SK-N-SH (cell line): ENCODE results near the gene LSR. TPM values are rescaled to one million over a fixed set of nuclear protein-coding genes. Genes with fewer than 3 reads are reported as not detected.
A peak's percentile ranks its signal among the peaks of the same experiment; 100 is the strongest.
"Not testable (repeated sequence)": the region's sequence is repeated elsewhere in the genome, so short reads cannot be mapped to it uniquely, and the experiment has no call there.

Experiments used
- CTCF ChIA-PET: fragments of 300-600, 350-600 bp; formaldehyde crosslinking; extraction: SDS; loops from one replicate; lab custom pipeline; 2021; lab: Yijun Ruan, JAX
- POLR2A ChIA-PET: fragments of 350-600 bp; sonication (Branson Sonifier 250); formaldehyde crosslinking; extraction: SDS; loops from one replicate; lab custom pipeline; 2020; ENCODE audit warnings: antibody characterized with exemption, inconsistent platforms; lab: Yijun Ruan, JAX
- DNase-seq: peaks from one replicate; pipeline ENCODE4 v3.0.0; 2012
- H2AFZ ChIP-seq: fragments of 200-600 bp; sonication (generic); 2 replicates; pipeline ENCODE4 v1.8.1; 2016; ENCODE audit warnings: antibody characterized with exemption, mild to moderate bottlenecking, low read depth
- H3F3A ChIP-seq: fragments of 200-600 bp; sonication (generic); replicated peaks from 2 replicates; pipeline ENCODE3; 2016; ENCODE audit warnings: antibody characterized with exemption, mild to moderate bottlenecking; ENCODE audit not compliant: insufficient read depth
- H3K27ac ChIP-seq, 2 experiments: fragments of 200-500 bp in 1 of 2; fragments of 200-600 bp in 1 of 2; sonication (Bioruptor generic) in 1 of 2; sonication (generic), shearing (Covaris generic) in 1 of 2; 2 replicates each; pipeline versions ENCODE4 v1.5.1 to v1.6.1; 2014 to 2016; ENCODE audit warnings: low read depth in 2 of 2, inconsistent platforms in 1 of 2, low read length in 1 of 2, mild to moderate bottlenecking in 1 of 2, mixed read lengths in 1 of 2
- H3K27me3 ChIP-seq: fragments of 200-600 bp; sonication (generic), shearing (Covaris generic); 2 replicates; pipeline ENCODE4 v1.6.1; 2016; ENCODE audit warnings: mixed run types; ENCODE audit not compliant: insufficient read depth
- H3K36me3 ChIP-seq, 2 experiments: fragments of 200-500 bp in 1 of 2; fragments of 200-600 bp in 1 of 2; sonication (Bioruptor generic) in 1 of 2; sonication (generic) in 1 of 2; replicated peaks in 1 of 2; 2 replicates each; pipeline versions ENCODE3 to v1.5.1; 2014 to 2016; ENCODE audit warnings: low read length in 1 of 2, mild to moderate bottlenecking in 1 of 2; ENCODE audit not compliant: insufficient read depth in 2 of 2, control insufficient read depth in 1 of 2
- H3K4me1 ChIP-seq, 2 experiments: fragments of 200-500 bp in 1 of 2; fragments of 200-600 bp in 1 of 2; sonication (Bioruptor generic) in 1 of 2; sonication (generic), shearing (Covaris generic) in 1 of 2; 2 replicates each; pipeline versions ENCODE4 v1.5.1 to v1.6.1; 2014 to 2016; ENCODE audit warnings: low read depth in 1 of 2, low read length in 1 of 2, mixed run types in 1 of 2; ENCODE audit not compliant: insufficient read depth in 2 of 2, control insufficient read depth in 1 of 2
- H3K4me2 ChIP-seq: fragments of 200-600 bp; sonication (generic), shearing (Covaris generic); 2 replicates; pipeline ENCODE4 v1.6.1; 2017; ENCODE audit warnings: mixed run types
- H3K4me3 ChIP-seq, 2 experiments: fragments of 200-500 bp in 1 of 2; fragments of 200-600 bp in 1 of 2; sonication (Bioruptor generic) in 1 of 2; sonication (generic), shearing (Covaris generic) in 1 of 2; 2 replicates each; pipeline versions ENCODE4 v1.5.1 to v1.8.1; 2014 to 2016; ENCODE audit warnings: low read depth in 2 of 2, inconsistent platforms in 1 of 2, low read length in 1 of 2, mild to moderate bottlenecking in 1 of 2, mixed read lengths in 1 of 2, moderate library complexity in 1 of 2
- H3K79me2 ChIP-seq: fragments of 200-600 bp; sonication (generic); 2 replicates; pipeline ENCODE4 v1.8.1; 2017; ENCODE audit warnings: mild to moderate bottlenecking; ENCODE audit not compliant: insufficient read depth
- H3K9ac ChIP-seq: fragments of 200-600 bp; sonication (generic); 2 replicates; pipeline ENCODE4 v1.6.1; 2017; ENCODE audit warnings: mixed run types
- H3K9me2 ChIP-seq: fragments of 200-600 bp; sonication (generic); 2 replicates; pipeline ENCODE4 v1.6.1; 2017; ENCODE audit warnings: mixed run types
- H3K9me3 ChIP-seq: fragments of 200-600 bp; sonication (generic); 2 replicates; pipeline ENCODE4 v1.6.1; 2017; ENCODE audit warnings: mixed run types, mild to moderate bottlenecking, moderate library complexity
- H4K20me1 ChIP-seq: fragments of 200-600 bp; sonication (generic); 2 replicates; pipeline ENCODE4 v1.6.1; 2017; ENCODE audit warnings: mild to moderate bottlenecking, mixed run types; ENCODE audit not compliant: insufficient read depth
- CTCF ChIP-seq: fragments of 200-600 bp; sonication (generic); IDR thresholded peaks from 2 replicates; pipeline ENCODE4 v1.6.1; 2017; ENCODE audit warnings: antibody characterized with exemption, mild to moderate bottlenecking, moderate library complexity
- GABPA ChIP-seq: IDR thresholded peaks from 2 replicates; pipeline ENCODE4 v1.4.0; 2012; ENCODE audit warnings: low read depth, mild to moderate bottlenecking
- MAX ChIP-seq: IDR thresholded peaks from 2 replicates; pipeline ENCODE4 v1.4.0; 2012; ENCODE audit warnings: low read depth
- MEF2A ChIP-seq: IDR thresholded peaks from 2 replicates; pipeline ENCODE4 v1.4.0; 2012; ENCODE audit warnings: low read depth, borderline replicate concordance
- MXI1 ChIP-seq: IDR thresholded peaks from 2 replicates; pipeline ENCODE4 v1.6.1; 2012; ENCODE audit warnings: mild to moderate bottlenecking, low read depth, low read length, improper control_type of control experiment
- POLR2AphosphoS5 ChIP-seq: IDR thresholded peaks from 2 replicates; pipeline ENCODE4 v1.6.1; 2012; ENCODE audit warnings: low read depth, low read length
- RAD21 ChIP-seq: IDR thresholded peaks from 2 replicates; pipeline ENCODE4 v1.6.1; 2012; ENCODE audit warnings: mild to moderate bottlenecking, low read length
- RCOR1 ChIP-seq: fragments of 150-350 bp; IDR thresholded peaks from 2 replicates; pipeline ENCODE4 v1.6.1; 2017; ENCODE audit warnings: antibody characterized with exemption, low read length
- SIN3A ChIP-seq: IDR thresholded peaks from 2 replicates; pipeline ENCODE4 v1.6.1; 2012; ENCODE audit warnings: low read depth, mild to moderate bottlenecking, low read length, moderate library complexity, borderline replicate concordance
- TCF12 ChIP-seq: IDR thresholded peaks from 2 replicates; pipeline ENCODE4 v1.4.0; 2012
- USF1 ChIP-seq: IDR thresholded peaks from 2 replicates; pipeline ENCODE4 v1.4.0; 2012; ENCODE audit warnings: low read depth, borderline replicate concordance
- WGBS: methylation state at CpG from one replicate; pipeline ENCODE4 v1.1.6; 2017; ENCODE audit warnings: low lambda C conversion rate; 5-methylcytosine and 5-hydroxymethylcytosine counted together
- polyA plus RNA-seq, 3 experiments: library from polyadenylated mRNA; depleted of rRNA; stranded (reverse); fragments of >200 nt; gene quantifications; 2 replicates each; pipeline ENCODE4 v1.2.3, GENCODE V29; 2012

Gene LSR
- polyA plus RNA-seq, 1 of the 3 experiments (the other 2 are of a cell fraction) = 0.62 TPM

GRCh38 chr19:35220315-35220921, 28.4 kb upstream of the LSR start:
- H3K4me2 ChIP-seq = no peak overlapping the region
- no peak for DNase-seq
- H3K9me3 ChIP-seq = no peaks in the 10 kb centered on the region
- H3K79me2 ChIP-seq = no peaks in the 10 kb centered on the region
- ChIA-PET POLR2A (no interaction called here), CTCF (no interaction called here)
- no peak overlapping the region for H3K27ac ChIP-seq
- H2AFZ ChIP-seq = no peak overlapping the region
- no peak overlapping the region for H3K9ac ChIP-seq
- no peaks in the 10 kb centered on the region; the same call in 1 of the 2 replicates for H3K27me3 ChIP-seq
- H3K4me3 ChIP-seq = no peak overlapping the region
- H3K36me3 ChIP-seq = no peaks in the 10 kb centered on the region
- no peaks in the 10 kb centered on the region for H3K9me2 ChIP-seq
- H3K4me1 ChIP-seq = peaks cover 0 to 5% of the 10 kb centered on the region in 2 experiments; a peak in 1 of 4 replicates
- H4K20me1 ChIP-seq = no peaks in the 10 kb centered on the region
- TF ChIP-seq MAX (no peak), USF1 (0 out of 2 replicates have a peak, but pooled peaks have one; percentile 44)
- H3F3A ChIP-seq = no peaks in the 10 kb centered on the region
- 9% methylated on average over 3 of the region's 3 CpGs for WGBS

- POLR2A ChIA-PET, H3K9me2 ChIP-seq, H3K4me3 ChIP-seq, H2AFZ ChIP-seq, DNase-seq, H3K9ac ChIP-seq, H3K79me2 ChIP-seq, H4K20me1 ChIP-seq, H3K4me2 ChIP-seq, H3K36me3 ChIP-seq, H3K27ac ChIP-seq, CTCF ChIA-PET, H3K27me3 ChIP-seq, H3K9me3 ChIP-seq, H3K4me1 ChIP-seq, H3F3A ChIP-seq: not testable (repeated sequence)
- WGBS = 1% methylated on average over 4 of the region's 4 CpGs
Measured at GRCh38 chr19:35220973-35221590, 27.7 kb upstream of the LSR start.

- POLR2A ChIA-PET = no interaction called here
- H3F3A ChIP-seq = no peaks in the 10 kb centered on the region
- no peaks in the 10 kb centered on the region; the same call in 1 of the 2 replicates for H3K27me3 ChIP-seq
- H3K27ac ChIP-seq = no peak overlapping the region
- no peak for TF ChIP-seq MEF2A
- no peak for TF ChIP-seq POLR2AphosphoS5
- no peak for TF ChIP-seq TCF12
- no peak for TF ChIP-seq RCOR1
- TF ChIP-seq GABPA = no peak
- TF ChIP-seq MXI1 = no peak
- TF ChIP-seq CTCF = no peak
- no peak for TF ChIP-seq SIN3A
- TF ChIP-seq RAD21 = no peak
- no peak overlapping the region for H3K4me3 ChIP-seq
- H3K79me2 ChIP-seq = no peaks in the 10 kb centered on the region
- no peaks in the 10 kb centered on the region for H3K9me3 ChIP-seq
- H3K36me3 ChIP-seq = no peaks in the 10 kb centered on the region
- H4K20me1 ChIP-seq = no peaks in the 10 kb centered on the region
- no peak overlapping the region for H3K4me2 ChIP-seq
- no peaks in the 10 kb centered on the region for H3K9me2 ChIP-seq
- no peak overlapping the region for H2AFZ ChIP-seq
- H3K9ac ChIP-seq = no peak overlapping the region
- H3K4me1 ChIP-seq = peaks cover 0 to 5% of the 10 kb centered on the region in 2 experiments; a peak in 1 of 4 replicates
- no peak for DNase-seq
- CTCF ChIA-PET = interaction anchor here (0.9 kb wide), 1 partner anchor 19 kb away, joined by 3 read pairs; no protein-coding TSS in a partner anchor
- WGBS = 18% methylated on average over 7 of the region's 7 CpGs
Measured at GRCh38 chr19:35222373-35223015, 26.3 kb upstream of the LSR start.
